ENCODE results near the gene SLC66A2.
"Not testable (repeated sequence)": the region's sequence is repeated elsewhere in the genome, so short reads cannot be mapped to it uniquely, and the experiment has no call there.

Gene SLC66A2

DNA sequence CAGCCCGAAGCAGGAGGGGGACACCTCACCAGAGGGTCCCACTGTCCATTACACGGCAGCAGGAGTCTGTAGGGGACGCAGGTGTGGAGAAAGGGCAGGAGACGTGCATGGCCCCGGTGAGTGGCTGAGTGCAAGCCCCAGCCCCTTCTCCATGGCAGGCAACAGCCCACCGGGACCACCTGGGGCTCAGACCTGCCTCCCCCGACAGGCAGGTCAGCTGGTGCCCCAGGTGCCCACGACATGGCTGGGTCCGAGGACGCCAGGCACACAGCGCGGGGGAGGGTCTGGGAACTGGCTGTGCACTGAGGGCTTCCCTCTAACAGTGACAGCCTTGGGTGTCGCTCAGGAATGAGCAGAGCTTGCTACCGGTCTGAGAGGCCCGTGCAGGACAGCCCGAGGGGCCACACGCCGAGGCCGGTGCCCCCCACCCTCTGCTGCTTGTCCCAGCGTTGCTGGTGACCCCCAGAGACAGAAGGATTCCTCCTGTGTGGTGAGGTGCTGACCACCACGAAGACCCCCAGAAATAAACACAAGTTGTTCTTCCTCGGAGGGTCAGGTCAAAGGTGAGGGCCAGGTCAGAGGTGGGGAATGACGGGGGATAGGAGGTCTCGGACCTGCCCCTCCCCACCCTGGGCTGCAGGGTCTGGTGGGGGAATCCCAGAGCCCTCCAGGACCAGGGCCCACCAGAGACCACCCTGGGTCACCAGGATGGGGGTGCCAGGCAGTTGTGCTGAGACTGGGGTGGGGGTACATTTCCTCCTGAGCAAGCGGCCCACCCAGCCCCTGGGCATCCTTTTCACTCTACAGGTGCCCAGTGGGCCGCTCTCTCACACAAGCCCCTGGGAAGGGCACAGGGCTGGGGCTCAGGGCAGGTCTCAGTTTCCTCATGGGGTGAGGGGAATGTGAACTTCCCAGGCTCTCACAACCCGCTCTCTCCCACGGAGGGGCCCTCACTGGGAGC is 50.6 kb downstream of the SLC66A2 start:
- no peak for DNase-seq

DNA sequence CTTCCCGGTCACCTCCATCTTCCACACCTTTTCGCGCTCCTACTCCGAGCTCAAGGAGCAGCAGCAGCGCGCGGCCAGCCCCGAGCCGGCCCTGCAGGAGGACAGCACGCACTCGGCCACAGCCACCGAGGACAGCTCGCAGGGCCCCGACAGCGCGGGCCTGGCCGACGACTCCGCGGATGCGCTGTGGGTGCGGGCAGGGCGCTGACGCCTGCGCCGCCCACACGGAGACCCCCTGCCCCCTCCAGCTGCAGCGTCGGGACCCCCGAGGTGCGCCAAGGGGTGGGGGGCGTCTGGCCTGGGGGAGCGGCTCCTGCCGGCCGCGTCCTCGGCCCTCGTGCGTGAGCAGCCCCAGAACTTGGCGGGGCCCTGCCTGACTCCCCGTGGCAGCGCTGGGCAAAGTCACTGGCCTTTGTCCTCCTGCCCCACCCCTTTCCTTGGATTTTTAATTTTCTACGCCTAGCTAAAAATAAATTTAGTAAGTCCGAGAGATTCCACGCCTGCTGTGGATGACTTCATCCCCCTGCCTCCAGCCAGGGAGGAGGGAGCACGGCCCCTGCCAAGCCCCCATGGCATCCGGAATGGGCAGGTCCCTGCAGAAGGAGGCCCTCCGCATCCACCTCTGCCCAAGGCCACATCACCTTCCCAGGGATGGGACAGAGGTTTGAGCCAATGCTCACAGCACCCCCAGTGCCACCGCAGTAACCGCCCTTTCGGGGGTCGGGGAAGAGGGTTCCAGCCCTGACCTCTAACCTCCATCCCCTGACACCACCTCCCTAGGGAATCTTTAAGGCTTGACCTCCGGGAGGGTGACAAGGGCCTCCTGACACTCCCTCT is 51.6 kb downstream of the SLC66A2 start:
- no peak for DNase-seq

DNA sequence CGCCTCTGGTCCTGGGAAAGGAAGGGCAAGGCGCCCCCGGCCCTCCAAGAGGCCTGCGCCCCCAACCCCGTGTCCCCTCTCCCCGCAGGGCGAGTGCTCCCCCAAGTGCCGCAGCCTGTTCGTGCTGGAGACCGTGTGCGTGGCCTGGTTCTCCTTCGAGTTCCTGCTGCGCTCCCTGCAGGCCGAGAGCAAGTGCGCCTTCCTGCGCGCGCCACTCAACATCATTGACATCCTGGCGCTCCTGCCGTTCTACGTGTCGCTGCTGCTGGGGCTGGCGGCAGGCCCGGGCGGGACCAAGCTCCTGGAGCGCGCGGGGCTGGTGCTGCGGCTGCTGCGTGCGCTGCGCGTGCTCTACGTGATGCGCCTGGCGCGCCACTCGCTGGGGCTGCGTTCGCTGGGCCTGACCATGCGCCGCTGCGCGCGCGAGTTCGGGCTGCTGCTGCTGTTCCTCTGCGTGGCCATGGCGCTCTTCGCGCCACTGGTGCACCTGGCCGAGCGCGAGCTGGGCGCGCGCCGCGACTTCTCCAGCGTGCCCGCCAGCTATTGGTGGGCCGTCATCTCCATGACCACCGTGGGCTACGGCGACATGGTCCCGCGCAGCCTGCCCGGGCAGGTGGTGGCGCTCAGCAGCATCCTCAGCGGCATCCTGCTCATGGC is 52.4 kb downstream of the SLC66A2 start:
- no peak for DNase-seq

DNA sequence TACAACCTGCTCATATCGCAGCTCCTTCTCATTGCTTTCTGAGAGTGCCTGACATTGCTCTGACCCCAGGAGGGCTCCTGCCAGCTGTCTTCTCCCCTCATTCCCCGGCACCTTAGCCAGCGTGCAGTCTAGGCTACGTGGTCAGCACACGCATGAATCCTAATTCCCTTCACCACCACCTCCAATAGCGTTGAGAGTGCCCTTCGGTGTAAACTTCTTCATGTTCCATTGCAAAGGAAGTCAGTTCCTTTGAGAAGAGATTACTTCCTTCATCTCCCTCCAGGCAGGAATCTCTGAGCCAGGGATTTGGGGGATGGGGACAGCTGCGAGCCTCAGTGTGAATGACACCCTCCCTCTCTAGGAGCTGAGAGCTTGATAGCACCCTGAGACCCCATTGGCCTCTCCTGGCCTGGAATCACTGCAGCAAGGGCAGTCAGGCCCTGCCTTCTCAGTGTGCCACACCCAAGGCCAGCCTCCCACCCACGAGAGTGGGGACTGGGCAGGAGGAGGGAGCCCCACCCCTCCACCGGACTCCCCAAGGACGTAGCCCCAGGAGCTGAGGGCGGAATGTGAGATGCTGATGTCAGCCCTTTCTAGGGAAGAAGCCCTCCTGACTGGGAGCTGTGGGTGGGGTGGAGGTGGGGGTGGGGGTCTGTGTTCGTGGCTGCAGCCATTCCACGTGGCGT is 53.4 kb downstream of the SLC66A2 start:
- no peak for DNase-seq

DNA sequence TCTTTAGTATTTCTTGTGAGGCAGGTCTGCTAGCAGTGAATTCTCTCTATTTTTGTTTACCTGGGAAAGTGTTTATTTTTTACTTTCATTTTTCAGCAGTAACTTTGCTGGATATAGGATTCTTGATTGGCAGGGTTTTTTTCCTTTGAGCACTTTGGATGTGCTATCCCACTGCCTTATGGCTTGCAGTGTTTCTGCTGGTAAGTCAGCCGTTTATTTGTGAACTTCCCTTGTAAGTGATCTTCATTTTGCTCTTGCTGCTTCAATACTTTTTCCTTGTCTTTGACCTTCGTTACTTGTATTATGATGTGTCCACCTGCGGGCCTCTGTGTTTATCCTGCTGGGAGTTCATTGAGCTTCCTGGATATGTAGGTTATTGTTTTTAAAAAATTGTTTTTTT is 54.7 kb downstream of the SLC66A2 start:
- no peak for DNase-seq

DNA sequence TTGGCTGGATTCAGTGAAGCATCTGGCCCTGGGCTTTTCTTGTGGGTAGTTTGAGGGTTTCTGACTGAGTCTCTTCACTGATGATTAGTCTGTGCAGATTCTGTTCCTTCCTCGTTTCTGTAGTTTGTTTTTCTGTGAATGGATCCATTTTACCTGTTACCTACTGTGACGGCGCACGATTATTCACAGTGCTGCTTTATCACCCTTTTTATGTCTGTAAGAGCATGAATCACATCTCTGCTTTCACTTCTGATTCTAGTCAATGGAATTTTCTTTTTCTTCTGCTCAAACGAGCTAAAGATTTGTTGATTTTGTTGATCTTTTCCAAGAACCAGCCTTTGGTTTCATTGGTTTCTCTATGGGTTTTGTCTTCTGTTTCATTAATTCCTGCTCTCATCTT is 60.8 kb downstream of the SLC66A2 start:
- DNase-seq: no peak

DNA sequence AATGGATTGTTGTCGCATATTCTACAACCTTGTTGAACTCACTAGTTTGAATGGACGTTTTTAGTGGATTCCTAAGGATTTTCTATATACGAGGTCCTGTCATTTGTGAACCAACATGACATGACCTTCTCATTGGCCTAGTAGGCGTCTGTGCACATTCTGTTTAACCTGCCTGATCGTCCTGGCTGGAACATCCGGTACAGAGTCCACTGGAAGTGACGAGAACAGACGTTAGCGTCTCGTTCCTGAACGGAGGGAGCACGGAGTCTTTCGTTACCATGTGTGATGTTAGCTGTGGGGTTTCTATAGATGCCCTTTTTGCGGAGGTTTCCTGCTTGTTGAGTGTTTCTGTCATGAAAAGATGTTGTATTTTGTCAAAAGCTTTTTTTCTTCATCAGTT is 61.9 kb downstream of the SLC66A2 start:
- no peak for DNase-seq

DNA sequence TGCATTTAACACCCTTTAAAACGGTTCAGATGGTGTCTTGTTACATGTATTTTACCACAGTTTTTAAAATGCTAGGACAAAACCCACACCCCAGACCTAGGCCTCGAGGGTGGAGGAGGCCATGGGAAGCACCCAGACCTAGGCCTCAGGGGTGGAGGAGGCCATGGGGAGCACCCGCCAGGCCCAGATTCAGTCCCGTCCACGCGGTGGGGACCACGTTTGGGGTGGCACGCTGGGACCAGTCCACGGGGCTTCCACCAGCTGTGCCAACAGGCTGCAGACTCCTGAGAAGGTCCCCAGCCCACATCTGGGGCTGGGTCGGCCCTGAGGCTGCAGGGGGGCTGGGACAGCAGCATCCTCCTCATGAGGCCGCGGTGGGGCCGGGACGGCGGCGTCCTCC is 63.4 kb downstream of the SLC66A2 start:
- no peak for DNase-seq

DNA sequence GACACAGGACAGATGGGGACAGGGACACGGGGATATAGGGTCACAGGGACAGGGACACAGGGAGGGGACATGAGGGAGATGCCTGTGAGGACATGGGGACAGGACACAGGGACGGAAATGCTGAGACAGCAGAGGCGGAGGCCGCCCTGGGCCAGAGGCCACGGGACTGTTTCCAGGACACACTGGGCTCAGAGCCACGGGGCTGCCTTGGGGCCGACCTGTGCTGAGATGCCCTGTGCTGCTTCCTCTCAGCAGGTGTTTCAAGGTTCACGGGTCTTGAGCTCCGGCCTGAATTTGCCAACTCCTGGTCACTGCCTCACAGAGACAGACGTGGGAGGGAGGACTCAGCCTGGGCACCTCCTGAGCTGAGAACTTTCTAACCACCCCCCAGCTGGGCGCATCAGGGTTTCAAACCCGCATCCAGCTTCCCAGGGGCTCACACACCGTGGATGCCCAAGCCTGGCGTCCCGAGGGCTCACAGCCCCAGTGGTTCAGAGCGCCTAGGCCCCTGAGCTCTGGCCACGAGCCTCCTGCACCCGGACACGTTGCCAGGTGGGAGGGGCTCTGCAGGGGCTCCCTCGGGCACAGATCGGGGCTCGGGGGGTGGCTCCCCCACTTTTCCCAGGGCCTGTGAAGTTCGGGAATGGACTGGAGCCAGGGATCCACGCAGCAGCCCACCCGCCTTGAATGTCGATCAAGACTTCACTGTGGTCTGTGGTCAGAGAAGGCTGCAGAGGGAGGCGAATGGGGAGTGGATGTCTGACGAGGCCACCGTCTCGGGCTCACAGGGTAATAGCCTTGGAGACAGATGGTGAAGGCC is 64.1 kb downstream of the SLC66A2 start:
- no peak for DNase-seq

DNA sequence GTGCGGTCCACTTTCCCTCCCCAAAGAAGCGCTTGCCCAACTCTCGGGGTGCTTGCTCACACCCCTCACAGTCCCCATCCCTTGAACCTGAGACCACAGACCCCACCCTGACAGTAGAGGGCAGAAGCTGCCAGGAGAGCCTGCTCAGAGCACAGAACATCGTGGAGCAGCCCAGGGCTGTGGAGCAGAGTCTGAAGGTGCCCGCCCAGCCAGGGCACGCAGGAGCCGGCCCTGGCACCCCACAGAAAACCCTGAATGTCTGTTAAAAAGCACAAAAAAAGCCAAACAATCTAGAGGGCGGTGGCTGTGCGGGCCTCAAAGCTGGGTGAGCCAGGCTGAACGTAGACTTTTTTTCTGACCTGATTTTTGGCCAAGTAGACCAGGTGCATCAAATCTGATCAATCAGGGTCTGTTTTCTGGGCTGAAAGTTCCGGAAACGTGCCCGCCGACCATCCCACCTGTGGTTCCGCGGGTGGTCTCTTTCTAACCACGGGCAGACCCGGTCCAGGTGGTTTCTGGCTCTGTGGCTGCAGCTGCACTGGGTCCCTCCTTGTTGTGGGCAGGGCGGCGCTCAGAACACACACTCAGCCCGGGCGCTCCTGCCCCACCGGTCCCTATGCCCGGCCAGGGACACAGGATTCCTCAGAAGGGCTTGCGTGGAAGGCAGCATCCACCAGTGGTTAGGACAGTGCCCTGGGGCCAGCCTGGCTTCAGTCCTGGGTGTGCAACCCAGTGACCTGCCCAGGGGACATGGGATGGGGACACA is 66.3 kb downstream of the SLC66A2 start:
- DNase-seq: no peak

DNA sequence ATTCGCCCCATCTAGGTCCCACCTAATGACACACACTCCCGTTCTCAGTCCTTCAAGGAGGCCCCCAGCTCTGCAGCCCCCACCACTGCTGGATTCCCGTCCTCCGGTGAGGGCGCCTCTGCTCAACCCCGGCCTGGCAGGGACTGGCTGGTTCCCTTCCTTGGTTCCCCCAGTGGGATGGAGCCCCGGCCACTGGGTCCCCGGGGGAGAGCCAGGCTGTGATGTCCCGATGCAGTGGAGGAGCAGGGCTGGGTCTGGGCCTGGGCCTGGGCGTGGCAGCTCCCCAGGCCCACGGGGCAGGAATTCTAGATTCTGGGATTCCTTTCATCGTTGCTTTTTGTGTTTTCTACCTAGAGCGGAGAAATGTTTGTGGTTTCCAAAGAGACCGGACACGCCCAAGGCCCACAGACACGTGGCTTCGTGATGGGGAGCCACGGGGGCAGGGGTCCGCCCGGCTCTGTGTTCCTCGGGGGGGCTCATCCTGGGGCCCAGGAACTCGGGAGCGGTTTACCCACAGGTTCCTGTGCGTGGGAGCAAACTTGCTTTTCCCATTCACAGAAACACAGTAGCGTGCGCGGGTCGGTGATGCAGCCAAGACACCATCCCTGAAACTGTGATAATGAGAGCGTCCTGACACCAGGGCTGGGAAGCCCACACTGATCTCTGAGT is 67.0 kb downstream of the SLC66A2 start:
- DNase-seq: no peak

DNA sequence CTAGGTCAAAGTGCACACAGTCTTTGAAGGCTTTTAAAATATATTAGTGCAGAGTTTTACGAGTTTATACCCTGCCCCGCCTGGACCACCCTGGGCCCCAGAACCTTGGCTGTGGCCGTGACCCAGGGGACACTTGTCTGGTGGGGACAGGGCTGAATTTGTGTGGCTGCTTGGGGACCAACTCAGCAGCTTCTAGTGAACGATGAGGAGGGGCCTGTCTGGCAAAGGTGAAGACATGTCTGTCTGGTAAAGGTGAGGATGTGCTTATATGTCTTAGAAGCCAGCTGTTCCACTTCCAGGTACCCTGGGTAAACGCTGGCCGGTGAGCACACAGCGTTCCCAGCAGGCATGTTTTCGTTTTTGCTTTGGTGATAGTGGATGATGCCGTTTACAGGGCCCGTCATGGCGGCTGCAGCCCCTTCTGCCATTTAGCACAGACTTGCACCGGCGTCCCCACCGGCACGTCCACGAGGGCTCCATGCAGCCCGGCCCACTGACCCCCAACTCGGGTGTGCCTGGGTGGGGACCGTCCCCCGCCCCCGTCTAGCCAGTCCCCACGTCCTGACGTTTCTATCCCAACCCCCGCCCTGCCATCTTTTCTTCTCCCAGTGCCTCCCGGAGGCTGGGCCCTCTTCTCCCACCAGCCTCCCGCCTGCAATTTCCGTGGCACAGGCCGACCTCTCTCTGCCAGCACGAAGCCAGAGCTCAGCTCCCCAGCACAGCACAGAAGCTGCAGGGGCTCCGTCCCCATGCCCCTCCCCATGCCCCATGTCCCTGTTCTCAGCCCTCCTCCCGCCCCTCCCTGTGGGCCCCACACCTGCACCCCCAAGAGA is 67.8 kb downstream of the SLC66A2 start:
- no peak for DNase-seq

DNA sequence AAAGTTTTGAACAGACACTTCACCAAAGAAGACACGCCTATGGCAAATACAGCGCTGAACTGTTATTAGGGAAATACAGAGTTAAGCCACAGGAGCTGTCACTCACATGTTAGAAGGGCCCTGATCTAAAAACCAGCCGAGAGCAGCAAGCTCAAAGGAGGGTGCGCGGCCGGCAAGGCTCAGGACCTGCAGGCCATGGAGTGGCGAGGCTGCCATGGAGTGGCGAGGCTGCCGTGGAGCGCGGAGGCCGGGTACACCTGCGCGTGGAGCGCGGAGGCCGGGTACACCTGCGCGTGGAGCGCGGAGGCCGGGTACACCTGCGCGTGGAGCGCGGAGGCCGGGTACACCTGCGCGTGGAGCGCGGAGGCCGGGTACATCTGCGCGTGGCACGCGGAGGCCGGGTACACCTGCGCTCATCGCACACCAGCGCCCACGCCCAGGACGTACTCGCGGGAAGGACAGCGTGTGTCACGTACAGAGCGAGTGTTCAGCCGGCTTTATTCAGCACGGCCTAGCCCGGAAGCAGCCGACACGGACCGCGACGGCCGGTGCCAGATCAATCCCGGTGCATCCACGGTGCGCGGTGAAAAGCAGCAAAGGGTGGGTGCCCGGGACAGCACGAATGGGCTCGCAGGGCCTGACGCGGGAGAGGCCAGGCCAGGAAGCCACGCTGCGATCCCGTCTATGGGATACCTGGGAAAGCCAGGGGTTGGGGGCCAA is 68.8 kb downstream of the SLC66A2 start:
- DNase-seq: no peak

DNA sequence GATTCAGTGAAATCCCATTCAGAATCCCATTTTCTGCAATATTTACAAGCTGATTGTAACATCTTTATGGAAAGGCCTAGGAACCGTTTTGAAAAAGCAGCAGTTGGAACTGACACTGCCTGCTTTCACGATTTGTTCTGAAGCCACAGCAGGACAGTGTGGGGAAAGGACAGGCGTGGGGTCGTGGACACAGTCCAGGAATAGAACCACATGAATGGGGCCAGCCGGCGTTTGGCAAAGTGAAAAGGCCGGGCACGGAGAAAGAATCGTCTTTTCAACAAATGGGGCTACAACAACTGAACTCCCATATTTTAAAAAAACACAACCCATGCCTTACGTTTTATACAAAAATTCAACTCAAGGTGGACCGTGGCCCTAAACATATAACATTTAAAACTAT is 69.8 kb downstream of the SLC66A2 start:
- no peak for DNase-seq

DNA sequence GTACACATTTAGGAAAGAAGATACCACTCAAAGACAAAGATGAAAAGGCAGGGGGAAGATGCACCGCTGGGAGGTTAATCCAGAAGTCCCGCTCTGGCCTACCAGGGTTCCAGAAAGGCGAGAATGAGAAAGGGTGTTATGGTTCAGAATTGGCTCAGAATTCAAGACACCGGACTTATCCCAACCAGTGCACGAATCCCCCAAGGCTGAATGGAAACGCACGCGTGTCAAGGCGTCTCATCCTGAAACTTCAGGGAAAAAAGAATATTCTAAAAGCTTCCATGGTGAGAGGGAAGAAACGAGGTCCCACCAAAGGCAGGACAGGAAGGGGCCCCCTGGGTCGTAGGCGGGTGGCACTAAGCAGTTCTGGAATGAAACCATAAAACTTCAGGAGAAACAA is 71.9 kb downstream of the SLC66A2 start:
- no peak for DNase-seq

DNA sequence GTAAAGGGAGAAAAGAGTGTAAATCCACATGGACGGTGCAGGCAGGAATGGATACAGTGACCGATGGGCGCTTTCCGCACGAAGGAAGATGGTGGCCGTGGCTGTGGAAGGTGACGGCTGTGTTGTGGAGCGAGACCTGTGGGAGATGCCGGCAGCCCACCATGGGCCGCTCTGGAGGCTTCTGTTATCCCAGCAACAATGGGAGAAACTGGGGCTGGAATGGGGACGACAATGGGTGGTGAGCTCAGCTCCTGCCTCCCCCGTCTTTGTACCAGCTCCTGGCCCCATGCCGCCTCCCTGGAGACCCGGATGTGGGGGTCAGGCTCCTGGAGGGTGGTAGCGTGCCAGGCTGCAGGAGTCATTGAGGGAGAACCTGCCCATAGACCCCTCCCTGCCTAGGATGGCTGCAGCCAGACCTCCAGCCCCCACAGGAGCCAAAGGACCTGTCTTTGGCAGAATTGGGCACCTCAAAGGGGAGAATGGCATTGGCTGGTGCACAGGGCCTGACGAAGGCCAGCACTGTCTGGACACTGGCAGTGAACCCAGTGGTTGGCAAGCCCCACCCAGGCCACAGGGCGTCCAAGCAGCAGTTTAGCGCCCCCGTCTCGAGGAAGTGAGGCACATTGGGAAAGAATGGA is 72.6 kb downstream of the SLC66A2 start:
- no peak for DNase-seq

DNA sequence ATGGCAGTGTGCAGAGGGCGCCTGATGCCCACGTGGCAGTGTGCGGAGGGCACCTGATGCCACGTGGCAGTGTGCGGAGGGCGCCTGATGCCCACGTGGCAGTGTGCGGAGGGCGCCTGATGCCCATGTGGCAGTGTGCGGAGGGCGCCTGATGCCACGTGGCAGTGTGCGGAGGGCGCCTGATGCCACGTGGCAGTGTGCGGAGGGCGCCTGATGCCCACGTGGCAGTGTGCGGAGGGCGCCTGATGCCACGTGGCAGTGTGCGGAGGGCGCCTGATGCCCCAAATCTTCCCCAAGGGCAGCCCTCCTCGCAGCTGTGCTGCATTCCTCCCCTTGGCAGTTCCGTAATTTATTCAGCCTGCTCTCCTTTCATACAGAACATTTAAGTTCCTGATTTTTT is 73.2 kb downstream of the SLC66A2 start:
- not testable (repeated sequence) for DNase-seq

Data from fibroblast of skin of back (primary cell).